H7 (cell line): Measurements from ENCODE around the gene ARMC5. TPM values are rescaled to one million over a fixed set of nuclear protein-coding genes. Genes with fewer than 3 reads are reported as not detected.
"Not testable (repeated sequence)": the region's sequence is repeated elsewhere in the genome, so short reads cannot be mapped to it uniquely, and the experiment has no call there.

Source experiments
- DNase-seq: peaks from one replicate; pipeline ENCODE4 v3.0.0; 2012
- H3K27me3 ChIP-seq: 2 replicates; pipeline ENCODE4 v1.6.0; 2011; ENCODE audit warnings: mild to moderate bottlenecking, low read length; ENCODE audit not compliant: control insufficient read depth, insufficient read depth
- H3K36me3 ChIP-seq: replicated peaks from 2 replicates; pipeline ENCODE4 v1.5.1; 2011; ENCODE audit warnings: low read length; ENCODE audit not compliant: control insufficient read depth, insufficient read depth
- H3K4me3 ChIP-seq: 2 replicates; pipeline ENCODE4 v1.5.1; 2011; ENCODE audit warnings: low read depth, mild to moderate bottlenecking, control low read depth, low read length, moderate library complexity; ENCODE audit not compliant: insufficient read depth
- total RNA-seq: library from RNA; depleted of rRNA; stranded (reverse); fragments of >200 nt; shearing (Covaris generic); gene quantifications from 2 replicates; pipeline ENCODE4 v1.2.3, GENCODE V29; 2014; rRNA removed

The ARMC5 gene
- total RNA-seq, 1 experiment from 2014 or later, result 8.0 TPM

GRCh38 chr16:31502981-31503380, 43.7 kb downstream of the ARMC5 start:
- H3K27me3 ChIP-seq, result no peaks in the 10 kb centered on the region
- no peak for DNase-seq
- H3K36me3 ChIP-seq, result peaks cover 6% of the 10 kb centered on the region
- no peak overlapping the region for H3K4me3 ChIP-seq

GRCh38 chr16:31503555-31503954, 44.3 kb downstream of the ARMC5 start:
- DNase-seq, H3K4me3 ChIP-seq, H3K27me3 ChIP-seq, H3K36me3 ChIP-seq: not testable (repeated sequence)

DNA sequence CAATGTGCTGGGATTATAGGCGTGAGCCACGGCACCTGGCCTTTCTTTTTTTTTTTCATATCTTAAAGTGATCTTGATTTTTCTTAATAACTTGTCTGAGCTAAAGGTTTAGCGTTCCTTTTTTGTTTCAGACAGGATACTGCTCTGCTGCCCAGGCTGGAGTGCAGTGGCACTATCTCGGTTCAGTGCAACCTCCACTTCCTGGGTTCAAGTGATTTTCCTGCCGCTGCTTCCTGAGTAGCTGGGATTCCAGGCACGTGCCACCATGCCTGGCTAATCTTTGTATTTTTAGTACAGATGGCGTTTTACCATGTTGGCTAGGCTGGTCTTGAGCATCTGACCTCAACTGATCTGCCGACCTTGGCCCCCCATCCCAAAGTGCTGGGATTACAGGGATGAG, 44.9 kb downstream of the ARMC5 start:
- no peaks in the 10 kb centered on the region for H3K27me3 ChIP-seq
- H3K4me3 ChIP-seq, result no peak overlapping the region
- no peak for DNase-seq
- H3K36me3 ChIP-seq, result peaks cover 3% of the 10 kb centered on the region

DNA sequence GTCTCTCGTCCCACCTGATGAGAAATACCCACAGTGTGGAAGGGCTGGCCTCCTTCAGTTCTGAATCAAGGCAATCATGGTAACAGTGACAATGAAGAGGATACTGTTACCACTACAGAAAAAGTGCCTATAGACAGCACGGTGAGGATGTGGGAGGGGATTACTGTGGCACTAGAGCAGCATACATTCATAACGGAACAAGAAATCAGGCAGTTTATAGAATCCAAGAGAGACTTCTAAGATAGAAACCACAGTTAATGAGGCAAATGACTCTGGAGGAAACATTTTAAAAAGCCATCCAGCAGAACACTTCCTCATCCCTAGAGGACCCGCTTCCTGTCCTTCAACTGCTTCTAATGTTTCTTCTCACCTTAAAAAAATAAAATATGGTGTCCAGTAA, 46.2 kb downstream of the ARMC5 start:
- no peaks in the 10 kb centered on the region for H3K27me3 ChIP-seq

GRCh38 chr16:31507617-31507928, 48.3 kb downstream of the ARMC5 start:
- Histone ChIP-seq H3K27me3 (no peaks in the 10 kb centered on the region), H3K4me3 (peak overlapping the region; percentile 94), H3K36me3 (no peaks in the 10 kb centered on the region)
- DNase-seq, result no peak

More for the DNA sequence above, 46.2 kb downstream of the ARMC5 start:
- Histone ChIP-seq H3K36me3 (no peaks in the 10 kb centered on the region; the same call in 1 of the 2 replicates), H3K4me3 (no peak overlapping the region)
- DNase-seq, result no peak

DNA sequence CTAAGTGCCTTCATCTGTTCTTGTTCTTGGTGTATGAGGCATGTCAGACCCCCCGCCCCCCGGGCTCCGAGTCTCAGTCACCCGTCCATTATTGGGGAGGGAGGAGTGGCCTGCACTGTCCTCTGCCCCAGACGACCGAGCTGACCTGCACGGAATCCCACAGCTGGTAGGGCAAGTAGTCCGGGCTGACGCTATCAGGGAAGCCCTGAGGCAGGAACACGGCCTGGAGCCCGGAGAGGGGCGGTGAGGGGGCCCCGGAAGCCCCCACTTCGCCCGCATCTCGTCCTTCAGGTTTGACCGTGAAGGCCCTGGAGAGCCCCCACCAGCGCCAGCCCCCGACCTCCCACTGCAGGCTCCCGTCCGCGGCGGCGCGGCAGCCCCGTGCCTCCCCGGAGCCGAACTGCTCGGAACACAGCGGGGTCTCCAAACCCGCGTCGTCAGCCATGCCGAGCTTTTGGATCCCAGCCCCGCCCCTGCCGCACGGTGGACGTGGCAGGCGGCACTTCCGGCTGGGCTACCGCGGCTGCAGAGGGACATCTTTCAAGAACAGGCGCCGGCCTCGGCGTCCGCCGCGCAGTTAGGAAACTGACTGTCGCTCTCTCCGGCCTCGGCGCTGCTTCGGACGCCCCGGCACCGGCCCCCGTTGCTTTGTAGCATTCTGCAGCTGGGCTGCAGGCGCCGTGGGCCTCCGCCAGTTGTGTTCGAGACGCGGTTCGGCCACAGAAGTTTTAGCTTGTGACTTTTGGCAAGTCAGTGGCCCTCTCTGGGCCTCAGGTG, 48.8 kb downstream of the ARMC5 start, which contains the start of gene RUSF1:
RUSF1 (minus strand) TSS at position 463 of the 777 bp plus-strand sequence; CDS start at position 445, 18 bp downstream.
- peak; percentile 95 for DNase-seq
- peak within 1 kb of the TSS; percentile 94 for H3K4me3 ChIP-seq
- no peaks in the 10 kb centered on the region for H3K36me3 ChIP-seq
- no peaks in the 10 kb centered on the region for H3K27me3 ChIP-seq

DNA sequence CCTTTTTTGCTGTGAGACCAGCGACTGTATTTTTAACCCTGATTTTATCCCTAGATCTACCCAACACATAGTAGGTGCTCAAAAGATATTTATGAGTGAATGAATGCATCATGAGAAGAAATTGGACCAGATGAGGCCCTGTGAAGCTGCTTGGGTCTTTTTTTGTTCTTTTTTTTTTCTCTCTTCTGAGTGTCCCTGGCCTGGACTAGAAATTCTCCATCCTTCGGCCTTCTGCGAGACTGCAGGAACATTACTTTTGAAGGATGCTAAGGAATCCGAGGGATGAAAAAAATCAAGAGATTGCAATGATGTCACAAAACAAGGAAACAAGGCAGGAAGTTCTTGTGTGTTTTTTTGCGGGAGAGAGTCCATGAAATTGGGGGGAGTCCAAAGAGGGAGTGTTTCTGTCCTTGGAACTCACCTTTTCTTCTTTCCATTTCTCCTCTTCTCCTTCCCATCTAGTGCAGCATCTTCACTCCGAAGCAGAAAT, 49.5 kb downstream of the ARMC5 start:
- Histone ChIP-seq H3K36me3 (no peaks in the 10 kb centered on the region), H3K27me3 (no peaks in the 10 kb centered on the region), H3K4me3 (peak overlapping the region; percentile 94)
- DNase-seq, result no peak

DNA sequence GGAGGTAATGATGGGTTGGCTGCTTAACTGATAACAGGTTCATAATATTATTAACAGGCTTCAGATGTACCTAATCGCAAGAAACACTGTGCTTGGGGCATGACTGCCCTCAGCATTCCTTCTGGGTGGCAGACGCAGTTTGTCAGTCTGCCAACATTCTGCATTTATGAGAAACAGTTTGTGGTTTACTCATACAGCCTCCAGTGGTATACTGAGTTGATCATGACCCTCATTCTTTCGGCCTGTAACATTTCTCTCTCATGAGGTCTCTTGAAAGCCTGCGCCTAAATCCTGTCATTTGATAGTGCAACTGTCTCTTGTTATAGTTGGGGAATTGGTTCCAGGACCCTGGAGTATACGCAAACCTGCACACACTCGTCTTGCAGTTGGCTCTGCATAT, 53.8 kb downstream of the ARMC5 start:
- DNase-seq, result no peak
- no peaks in the 10 kb centered on the region for H3K27me3 ChIP-seq
- no peaks in the 10 kb centered on the region for H3K36me3 ChIP-seq
- H3K4me3 ChIP-seq, result no peak overlapping the region

DNA sequence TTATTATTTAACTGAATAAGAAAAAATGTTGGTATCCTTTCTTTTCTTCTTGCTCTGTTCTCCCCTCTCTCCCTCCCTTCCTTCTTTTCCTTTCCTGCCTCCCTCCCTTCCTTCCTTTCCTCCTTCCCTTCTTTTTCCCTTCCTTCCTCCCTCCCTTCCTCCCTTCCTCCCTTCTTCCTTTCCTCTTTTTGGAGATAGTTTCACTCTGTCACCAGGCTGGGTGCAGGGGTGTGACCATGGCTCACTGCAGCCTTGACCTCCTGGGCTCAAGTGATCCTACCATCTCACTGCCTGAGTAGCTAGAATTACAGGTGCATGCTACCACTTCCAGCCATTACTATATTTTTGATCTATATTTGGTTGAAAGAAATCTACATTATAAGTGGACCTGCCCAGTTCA, 54.6 kb downstream of the ARMC5 start:
- H3K27me3 ChIP-seq, result no peaks in the 10 kb centered on the region
- H3K4me3 ChIP-seq, result no peak overlapping the region
- H3K36me3 ChIP-seq, result no peaks in the 10 kb centered on the region
- no peak for DNase-seq

Other genes starting within 250 kb of the ARMC5 start
- 0.03 and 0.44 TPM in 2 replicates for gene TRIM72, start 245.4 kb upstream of the ARMC5 start, total RNA-seq
- gene PYDC1, start 242.4 kb upstream of the ARMC5 start, total RNA-seq, result not detected in 2 replicates
- 0.04 TPM in 1 of 2 replicates, not detected in the other for gene ITGAM, start 199.5 kb upstream of the ARMC5 start, total RNA-seq
- gene ITGAX, start 104.3 kb upstream of the ARMC5 start, total RNA-seq, result 0.26 and 0.80 TPM in 2 replicates
- not detected in 2 replicates for gene ITGAD, start 66.2 kb upstream of the ARMC5 start, total RNA-seq
- not detected in 2 replicates for gene COX6A2, start 31.1 kb upstream of the ARMC5 start, total RNA-seq
- gene ZNF843, start 16.7 kb upstream of the ARMC5 start, total RNA-seq, result 0.17 and 0.33 TPM in 2 replicates
- gene TGFB1I1, start 12.7 kb downstream of the ARMC5 start, total RNA-seq, result 3.0 and 3.1 TPM in 2 replicates
- 0.26 and 0.45 TPM in 2 replicates for gene SLC5A2, start 23.6 kb downstream of the ARMC5 start, total RNA-seq
- 44.7 and 66.9 TPM in 2 replicates for gene RUSF1, start 48.9 kb downstream of the ARMC5 start, total RNA-seq
- 0.62 and 3.3 TPM in 2 replicates for gene AHSP, start 68.4 kb downstream of the ARMC5 start, total RNA-seq